Breast epithelium (tissue), 4 donors: Measurements from ENCODE around the gene PPP2R3C. TPM values are rescaled to one million over a fixed set of nuclear protein-coding genes. Genes with fewer than 3 reads are reported as not detected.

ENCODE experiments used
- DNase-seq, 2 donors: peaks; one replicate each; pipeline ENCODE4 v3.0.0-alpha.2; 2019; ENCODE audit warnings: low spot score in 2 of 2
- H3K27ac ChIP-seq, 2 donors: fragments of 200-600 bp; sonication (generic) in 1 of 2; one replicate each; pipeline ENCODE4 v1.5.1; 2016 to 2019; ENCODE audit warnings: mild to moderate bottlenecking in 1 of 2
- H3K27me3 ChIP-seq, 2 donors: fragments of 200-600 bp; sonication (generic) in 1 of 2; one replicate each; pipeline versions ENCODE4 v1.5.1 to v1.6.0; 2017 to 2019; ENCODE audit warnings: control low read depth in 1 of 2, mild to moderate bottlenecking in 1 of 2
- H3K36me3 ChIP-seq: fragments of 200-600 bp; one replicate; pipeline ENCODE4 v1.5.1; 2019
- H3K4me1 ChIP-seq, 2 donors: fragments of 200-600 bp; sonication (generic); one replicate each; pipeline ENCODE4 v1.5.1; 2016 to 2019; ENCODE audit warnings: control low read depth in 1 of 2
- H3K4me3 ChIP-seq, 3 donors: fragments of 200-600 bp; sonication (generic); 1 replicate in 2 of 3; 2 replicates in 1 of 3; pipeline ENCODE4 v1.5.1; 2016 to 2019; ENCODE audit warnings: mild to moderate bottlenecking in 3 of 3, moderate library complexity in 2 of 3
- H3K9me3 ChIP-seq, 2 donors: fragments of 200-600 bp; sonication (generic) in 1 of 2; one replicate each; pipeline ENCODE4 v1.5.1; 2016 to 2019; ENCODE audit warnings: control low read depth in 1 of 2
- CTCF ChIP-seq, 3 donors: fragments of 450-650 bp; IDR thresholded peaks; one replicate each; pipeline ENCODE4 v1.5.1; 2016 to 2017; ENCODE audit warnings: antibody characterized with exemption in 3 of 3, mild to moderate bottlenecking in 3 of 3, moderate library complexity in 3 of 3
- POLR2A ChIP-seq: fragments of 450-650 bp; IDR thresholded peaks from one replicate; pipeline ENCODE4 v1.6.1; 2016; ENCODE audit warnings: antibody characterized with exemption, mild to moderate bottlenecking, moderate library complexity
- POLR2AphosphoS5 ChIP-seq, 3 donors: sonication (generic); formaldehyde crosslinking; IDR thresholded peaks; one replicate each; pipeline ENCODE4 v1.6.1; 2017; ENCODE audit warnings: antibody characterized with exemption in 3 of 3
- intact Hi-C: fragments of 100-400 bp; cut with DNase I; formaldehyde crosslinking; loops from one replicate; pipeline ENCODE4 v1.15.1; 2023; ENCODE audit warnings: low total_unique reads
- total RNA-seq, 3 donors: library from RNA; depleted of rRNA; stranded (reverse); fragments of >200 nt; gene quantifications; one replicate each; pipeline ENCODE4 v1.1.0, GENCODE V29; 2016

The PPP2R3C gene
- total RNA-seq, 3 donors from 2014 or later: 28.2 to 32.1 (median 28.6) TPM

DNA sequence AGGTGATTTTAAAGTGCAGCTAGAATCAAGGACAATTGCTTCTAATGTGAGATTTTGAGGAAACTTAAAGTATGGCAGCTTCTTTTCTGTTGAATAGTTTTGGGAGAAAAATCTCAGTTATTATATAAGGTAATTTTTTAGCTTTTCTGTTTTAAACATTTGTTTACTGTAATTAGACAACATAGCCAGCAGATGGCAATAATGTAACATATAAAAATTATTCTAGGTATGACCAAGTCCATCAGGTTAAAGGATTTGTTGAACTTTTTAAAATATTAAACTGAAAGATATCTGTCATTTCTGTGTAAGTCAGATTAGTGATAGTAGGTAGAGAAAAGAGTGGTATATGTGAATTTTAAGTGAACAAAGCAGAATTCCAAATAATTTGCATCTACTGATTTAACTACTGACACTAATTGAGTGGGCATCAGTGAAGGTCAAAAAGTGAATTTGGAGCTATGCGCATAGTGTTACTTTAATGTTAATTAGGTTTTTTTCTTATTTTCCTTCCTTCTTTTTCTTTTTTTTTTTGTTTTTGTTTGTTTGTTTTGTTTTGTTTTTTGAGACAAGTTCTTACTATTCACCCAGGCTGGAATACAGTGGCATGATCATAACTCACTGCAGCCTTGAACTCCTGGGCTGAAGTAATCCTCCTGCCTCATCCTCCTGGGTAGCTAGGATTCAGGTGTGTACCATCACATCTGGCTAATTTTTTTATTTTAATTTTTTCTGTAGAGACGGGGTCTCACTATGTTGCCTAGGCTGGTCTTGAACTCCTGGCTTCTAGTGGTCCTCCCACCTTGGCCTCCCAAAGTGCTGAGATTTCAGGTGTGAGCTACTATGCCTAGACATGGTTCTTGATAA lies 19.2 kb upstream of the PPP2R3C start:
- Histone ChIP-seq H3K4me1 (no peaks in the 10 kb centered on the region), H3K36me3 (no peaks in the 10 kb centered on the region), H3K27ac (no peak overlapping the region), H3K9me3 (no peaks in the 10 kb centered on the region), H3K4me3 (no peak overlapping the region), H3K27me3 (no peaks in the 10 kb centered on the region)
- TF ChIP-seq POLR2AphosphoS5 (IDR thresholded peaks at IDR 0.05) (no peak), POLR2A (no peak), CTCF (IDR thresholded peaks at IDR 0.05) (peak in 1 of 3 donors; percentile 36)
- DNase-seq: no peak
- intact Hi-C loops: loop anchor here (2.0 kb wide), 1 partner anchor 270 kb away; no protein-coding TSS in a partner anchor

- H3K9me3 ChIP-seq: no peaks in the 10 kb centered on the region
- intact Hi-C loops: no loop called here
Measured at GRCh38 chr14:35138585-35138984, 16.8 kb upstream of the PPP2R3C start.

DNA sequence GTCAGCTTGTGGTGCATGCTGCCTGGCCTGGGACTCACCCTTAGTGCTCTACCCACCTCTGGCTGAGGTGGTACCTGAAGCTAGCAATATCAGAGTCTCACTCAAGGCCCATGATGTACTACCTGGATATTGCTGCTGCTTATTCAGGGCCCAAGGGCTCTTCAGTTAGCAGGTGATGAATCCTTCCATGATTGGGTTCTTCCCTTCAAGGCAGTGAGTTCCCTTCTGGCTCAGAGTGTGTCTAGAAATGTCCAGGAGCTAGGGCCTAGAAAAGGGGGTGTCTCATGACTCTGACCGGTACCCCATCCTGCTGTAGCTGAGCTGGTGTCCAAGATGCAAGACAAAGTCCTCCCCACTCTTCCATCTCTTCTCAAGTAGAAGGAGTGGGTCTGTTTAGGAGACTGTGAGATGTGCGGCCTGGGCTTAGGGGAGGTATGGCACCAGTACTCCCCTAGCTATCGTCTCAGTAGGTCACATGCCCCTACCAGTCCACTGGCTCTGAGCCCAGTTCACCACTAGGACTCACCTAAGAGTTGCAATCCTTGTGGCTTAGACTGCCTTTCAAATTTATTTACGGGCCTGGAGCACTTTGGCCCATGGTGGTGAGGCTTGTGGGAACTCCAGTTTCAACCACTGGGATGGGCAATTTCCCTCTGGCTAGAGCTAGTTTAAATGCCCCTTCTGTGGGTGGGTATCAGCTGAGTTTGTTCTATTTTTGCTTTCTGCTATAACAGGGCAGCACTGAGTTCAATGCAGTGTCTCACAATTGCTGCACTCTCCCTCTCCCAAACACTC lies 12.7 kb upstream of the PPP2R3C start:
- Histone ChIP-seq H3K27ac (no peak overlapping the region), H3K4me3 (no peak overlapping the region), H3K36me3 (no peaks in the 10 kb centered on the region), H3K27me3 (no peaks in the 10 kb centered on the region), H3K4me1 (no peaks in the 10 kb centered on the region), H3K9me3 (no peaks in the 10 kb centered on the region)
- no peak for DNase-seq
- intact Hi-C loops: no loop called here
- TF ChIP-seq CTCF (IDR thresholded peaks at IDR 0.05) (no peak), POLR2AphosphoS5 (IDR thresholded peaks at IDR 0.05) (no peak), POLR2A (no peak)

More at GRCh38 chr14:35138585-35138984, 16.8 kb upstream of the PPP2R3C start:
- no peaks in the 10 kb centered on the region for H3K36me3 ChIP-seq
- no peak for TF ChIP-seq POLR2A
- TF ChIP-seq CTCF (IDR thresholded peaks at IDR 0.05): no peak
- TF ChIP-seq POLR2AphosphoS5 (IDR thresholded peaks at IDR 0.05): no peak
- DNase-seq: no peak
- H3K27me3 ChIP-seq: no peaks in the 10 kb centered on the region
- no peaks in the 10 kb centered on the region for H3K4me1 ChIP-seq
- no peak overlapping the region for H3K27ac ChIP-seq
- H3K4me3 ChIP-seq: no peak overlapping the region

GRCh38 chr14:35133542-35134328 lies 11.9 kb upstream of the PPP2R3C start:
- H3K27me3 ChIP-seq: no peaks in the 10 kb centered on the region
- H3K9me3 ChIP-seq: no peaks in the 10 kb centered on the region
- no peaks in the 10 kb centered on the region for H3K4me1 ChIP-seq
- TF ChIP-seq CTCF (IDR thresholded peaks at IDR 0.05) (no peak), POLR2A (no peak), POLR2AphosphoS5 (IDR thresholded peaks at IDR 0.05) (no peak)
- H3K27ac ChIP-seq: no peak overlapping the region
- DNase-seq: no peak
- no peak overlapping the region for H3K4me3 ChIP-seq
- no peaks in the 10 kb centered on the region for H3K36me3 ChIP-seq
- intact Hi-C loops: loop anchor here (2.0 kb wide), 1 partner anchor 35 kb away; no protein-coding TSS in a partner anchor
